Measurements from ENCODE around the gene KLHL34. TPM values are rescaled to one million over a fixed set of nuclear protein-coding genes. Genes with fewer than 3 reads are reported as not detected.

The KLHL34 gene
- total and polyA plus RNA-seq, 7 donors = 0.28 to 1.5 (median 1.2) TPM; not detected in 3

DNA sequence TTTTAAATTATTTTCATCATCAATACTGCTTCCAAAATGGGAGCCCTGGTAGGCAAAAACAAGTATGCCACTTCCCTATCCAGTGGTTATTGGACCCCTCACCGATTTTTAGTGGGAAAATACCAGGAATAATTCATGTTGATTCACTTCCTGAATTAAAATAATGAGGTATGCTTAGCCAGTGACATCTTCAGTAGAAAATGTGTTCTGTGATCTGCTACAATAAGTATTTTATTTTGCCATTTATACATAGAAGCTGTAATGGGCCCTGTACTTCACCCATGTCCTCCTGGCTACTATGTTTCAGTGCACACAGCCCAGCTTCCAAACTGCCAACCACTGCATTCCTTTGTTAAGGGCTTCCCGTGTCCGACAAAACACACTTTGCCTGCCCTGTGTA lies 41.0 kb upstream of the KLHL34 start:
- intact Hi-C loops (cut with DNase I) = no loop called here
- no peaks in the 10 kb centered on the region for H3K9me3 ChIP-seq
- no peak overlapping the region for H3K27ac ChIP-seq
- H3K27me3 ChIP-seq = no peaks in the 10 kb centered on the region
- H3K36me3 ChIP-seq = no peaks in the 10 kb centered on the region
- TF ChIP-seq POLR2A (IDR thresholded peaks at IDR 0.05) (no peak), POLR2AphosphoS5 (IDR thresholded peaks at IDR 0.05) (no peak), EP300 (IDR thresholded peaks at IDR 0.05) (no peak)
- TF ChIP-seq, protein P1, sequence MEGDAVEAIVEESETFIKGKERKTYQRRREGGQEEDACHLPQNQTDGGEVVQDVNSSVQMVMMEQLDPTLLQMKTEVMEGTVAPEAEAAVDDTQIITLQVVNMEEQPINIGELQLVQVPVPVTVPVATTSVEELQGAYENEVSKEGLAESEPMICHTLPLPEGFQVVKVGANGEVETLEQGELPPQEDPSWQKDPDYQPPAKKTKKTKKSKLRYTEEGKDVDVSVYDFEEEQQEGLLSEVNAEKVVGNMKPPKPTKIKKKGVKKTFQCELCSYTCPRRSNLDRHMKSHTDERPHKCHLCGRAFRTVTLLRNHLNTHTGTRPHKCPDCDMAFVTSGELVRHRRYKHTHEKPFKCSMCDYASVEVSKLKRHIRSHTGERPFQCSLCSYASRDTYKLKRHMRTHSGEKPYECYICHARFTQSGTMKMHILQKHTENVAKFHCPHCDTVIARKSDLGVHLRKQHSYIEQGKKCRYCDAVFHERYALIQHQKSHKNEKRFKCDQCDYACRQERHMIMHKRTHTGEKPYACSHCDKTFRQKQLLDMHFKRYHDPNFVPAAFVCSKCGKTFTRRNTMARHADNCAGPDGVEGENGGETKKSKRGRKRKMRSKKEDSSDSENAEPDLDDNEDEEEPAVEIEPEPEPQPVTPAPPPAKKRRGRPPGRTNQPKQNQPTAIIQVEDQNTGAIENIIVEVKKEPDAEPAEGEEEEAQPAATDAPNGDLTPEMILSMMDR (IDR thresholded peaks at IDR 0.05) = no peak
- 58 to 81% methylated on average over 3 of the region's 3 CpGs for WGBS, 2 donors
- no peaks in the 10 kb centered on the region for H3K4me1 ChIP-seq
- H3K4me3 ChIP-seq = no peak overlapping the region
- DNase-seq = no peak

DNA sequence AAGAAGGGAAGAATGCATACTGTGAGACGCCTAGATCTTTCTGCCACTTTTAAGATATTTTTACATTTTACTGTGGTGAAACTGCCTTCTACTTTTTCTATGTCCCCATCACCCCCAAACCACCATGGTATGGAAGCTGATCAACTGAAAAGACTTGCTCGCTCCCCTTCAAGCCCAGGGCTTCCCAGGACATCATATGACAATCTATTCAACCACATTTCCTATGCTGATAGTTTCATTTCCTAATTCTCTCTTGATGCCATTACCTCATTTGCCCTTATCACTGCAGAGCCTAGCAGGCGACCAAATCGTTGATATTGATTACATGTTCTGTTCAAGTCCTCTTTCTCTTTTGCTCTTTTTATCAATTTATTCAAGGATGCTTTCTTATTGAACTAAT lies 40.1 kb upstream of the KLHL34 start:
- intact Hi-C loops (cut with DNase I) = no loop called here
- Histone ChIP-seq H3K4me3 (no peak overlapping the region), H3K36me3 (no peaks in the 10 kb centered on the region), H3K4me1 (no peaks in the 10 kb centered on the region), H3K27me3 (no peaks in the 10 kb centered on the region), H3K27ac (no peak overlapping the region), H3K9me3 (no peaks in the 10 kb centered on the region)
- TF ChIP-seq, protein P1 (IDR thresholded peaks at IDR 0.05) = no peak
- TF ChIP-seq POLR2AphosphoS5 (IDR thresholded peaks at IDR 0.05) (no peak), EP300 (IDR thresholded peaks at IDR 0.05) (no peak)
- 76 to 93% methylated on average over 4 of the region's 4 CpGs for WGBS, 2 donors
- DNase-seq = no peak

DNA sequence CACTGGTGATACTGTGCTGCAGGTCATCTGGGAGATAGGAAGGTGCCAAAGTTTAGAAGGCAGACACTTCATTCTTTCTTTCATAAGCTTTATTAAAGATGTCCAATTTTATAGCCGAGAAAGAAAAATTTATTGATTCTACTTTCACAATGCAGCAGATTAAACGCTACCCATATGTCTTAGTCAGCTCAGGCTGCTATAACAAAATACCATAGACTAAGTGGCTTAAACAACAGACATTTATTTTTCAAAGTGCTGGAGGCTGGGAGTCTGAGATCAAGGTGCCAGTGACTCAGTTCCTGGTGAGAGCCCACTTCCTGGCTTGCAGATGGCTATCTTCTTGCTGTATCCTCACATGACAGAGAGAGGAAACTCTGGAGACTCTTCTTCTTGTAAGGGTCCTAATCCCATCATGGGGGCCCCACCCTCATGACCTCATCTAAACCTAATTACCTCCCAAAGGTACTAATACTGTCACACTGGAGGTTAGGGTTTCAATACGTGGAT lies 33.4 kb upstream of the KLHL34 start:
- DNase-seq = no peak
- H3K27me3 ChIP-seq = no peaks in the 10 kb centered on the region
- WGBS, 2 donors = 88 to 94% methylated on average over 3 of the region's 3 CpGs
- H3K36me3 ChIP-seq = no peaks in the 10 kb centered on the region
- intact Hi-C loops (cut with DNase I) = no loop called here
- TF ChIP-seq, protein P1 (IDR thresholded peaks at IDR 0.05) = no peak
- no peak for TF ChIP-seq EP300 (IDR thresholded peaks at IDR 0.05)
- TF ChIP-seq POLR2AphosphoS5 (IDR thresholded peaks at IDR 0.05) = no peak
- TF ChIP-seq POLR2A (IDR thresholded peaks at IDR 0.05) = no peak
- H3K9me3 ChIP-seq = no peaks in the 10 kb centered on the region
- no peak overlapping the region for H3K27ac ChIP-seq
- no peak overlapping the region for H3K4me3 ChIP-seq
- H3K4me1 ChIP-seq = no peaks in the 10 kb centered on the region

DNA sequence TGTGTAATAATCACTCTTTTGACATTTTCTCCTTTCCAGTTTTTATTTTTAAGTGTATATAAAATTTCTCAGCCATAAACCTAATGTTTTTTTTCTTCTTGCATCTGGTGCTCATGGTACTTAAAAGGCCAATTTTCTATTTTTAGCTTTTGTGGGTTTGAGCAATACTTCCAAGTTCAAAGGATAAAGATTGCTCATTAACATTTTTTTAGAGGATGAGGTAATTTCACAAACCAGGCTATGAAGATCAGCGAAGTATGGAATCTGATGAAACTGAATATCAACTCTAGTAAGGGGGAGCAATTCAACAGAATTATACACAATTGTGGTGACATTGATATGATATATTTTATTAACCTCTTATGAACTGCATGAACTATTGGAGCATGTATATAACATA lies 25.8 kb upstream of the KLHL34 start:
- no peaks in the 10 kb centered on the region for H3K9me3 ChIP-seq
- 69 to 88% methylated on average over 1 of the region's 1 CpG for WGBS, 2 donors

More for the DNA sequence above, 25.8 kb upstream of the KLHL34 start:
- TF ChIP-seq EP300 (IDR thresholded peaks at IDR 0.05) (no peak), POLR2AphosphoS5 (IDR thresholded peaks at IDR 0.05) (no peak), POLR2A (IDR thresholded peaks at IDR 0.05) (no peak)
- TF ChIP-seq, protein P1 (IDR thresholded peaks at IDR 0.05) = no peak
- H3K4me3 ChIP-seq = no peak overlapping the region
- H3K4me1 ChIP-seq = no peaks in the 10 kb centered on the region
- DNase-seq = no peak
- intact Hi-C loops (cut with DNase I) = no loop called here
- H3K27me3 ChIP-seq = no peaks in the 10 kb centered on the region
- H3K27ac ChIP-seq = no peak overlapping the region
- H3K36me3 ChIP-seq = no peaks in the 10 kb centered on the region

All from sigmoid colon (tissue), 7 donors.